HepG2 (cell line): ENCODE data around the gene SATB2. TPM values are rescaled to one million over a fixed set of nuclear protein-coding genes. Genes with fewer than 3 reads are reported as not detected.
A peak's percentile ranks its signal among the peaks of the same experiment; 100 is the strongest.

Experiments
- AKNA ChIP-seq: sonication (generic); formaldehyde crosslinking; IDR thresholded peaks from 2 replicates; pipeline ENCODE4 v1.4.0; 2020; ENCODE audit warnings: missing genetic modification reagents, borderline replicate concordance
- CBX5 ChIP-seq: sonication (generic); formaldehyde crosslinking; IDR thresholded peaks from 2 replicates; pipeline ENCODE4 v1.4.0; 2020; ENCODE audit warnings: missing genetic modification reagents, borderline replicate concordance
- CC2D1A ChIP-seq: sonication (generic); formaldehyde crosslinking; IDR thresholded peaks from 2 replicates; pipeline ENCODE4 v1.8.1; 2023; ENCODE audit warnings: mild to moderate bottlenecking, missing genetic modification reagents
- DR1 ChIP-seq: sonication (generic); formaldehyde crosslinking; IDR thresholded peaks from 2 replicates; pipeline ENCODE4 v1.8.0; 2021; ENCODE audit warnings: mild to moderate bottlenecking, missing genetic modification reagents, inconsistent platforms
- FOXA3 ChIP-seq: IDR thresholded peaks from 2 replicates; pipeline ENCODE4 v1.6.1; 2016; ENCODE audit warnings: missing genetic modification reagents, missing compliant biosample characterization
- GMEB2 ChIP-seq: IDR thresholded peaks from 2 replicates; pipeline ENCODE4 v1.6.1; 2016; ENCODE audit warnings: missing biosample characterization, missing genetic modification reagents, low read depth
- KLF13 ChIP-seq: sonication (generic); formaldehyde crosslinking; IDR thresholded peaks from 2 replicates; pipeline ENCODE4 v1.4.0; 2020; ENCODE audit warnings: mild to moderate bottlenecking, missing genetic modification reagents
- MEIS2 ChIP-seq: sonication (generic); formaldehyde crosslinking; IDR thresholded peaks from 2 replicates; pipeline ENCODE4 v1.9.0; 2021; ENCODE audit warnings: mild to moderate bottlenecking, missing genetic modification reagents
- MXD1 ChIP-seq: sonication (generic); formaldehyde crosslinking; IDR thresholded peaks from 2 replicates; pipeline ENCODE4 v1.4.0; 2020; ENCODE audit warnings: mild to moderate bottlenecking, missing genetic modification reagents
- NCOR1 ChIP-seq: fragments of 200-600 bp; sonication (generic); IDR thresholded peaks from 2 replicates; pipeline ENCODE4 v1.7.0; 2017; ENCODE audit warnings: antibody characterized with exemption, low read length, borderline replicate concordance
- NPAS2 ChIP-seq: sonication (generic); formaldehyde crosslinking; IDR thresholded peaks from 2 replicates; pipeline ENCODE4 v1.8.0; 2022; ENCODE audit warnings: mild to moderate bottlenecking, missing genetic modification reagents, borderline replicate concordance
- RFXAP ChIP-seq: sonication (generic); formaldehyde crosslinking; IDR thresholded peaks from 2 replicates; pipeline ENCODE4 v1.4.0; 2020; ENCODE audit warnings: missing genetic modification reagents, borderline replicate concordance
- RXRA ChIP-seq: sonication (generic); formaldehyde crosslinking; IDR thresholded peaks from 2 replicates; pipeline ENCODE4 v1.5.1; 2020; ENCODE audit warnings: missing genetic modification reagents
- SALL2 ChIP-seq: sonication (generic); formaldehyde crosslinking; IDR thresholded peaks from 2 replicates; pipeline ENCODE4 v1.8.1; 2023; ENCODE audit warnings: mild to moderate bottlenecking, missing genetic modification reagents, inconsistent platforms
- SP1 ChIP-seq, 2 experiments: fragments of 450-650 bp in 1 of 2; sonication (generic) in 1 of 2; formaldehyde crosslinking in 1 of 2; IDR thresholded peaks; 2 replicates each; pipeline versions ENCODE4 v1.4.0 to v1.6.1; 2016 to 2020; ENCODE audit warnings: missing genetic modification reagents in 1 of 2
- SPEN ChIP-seq: sonication (generic); formaldehyde crosslinking; IDR thresholded peaks from 2 replicates; pipeline ENCODE4 v1.5.1; 2020; ENCODE audit warnings: low read depth, mild to moderate bottlenecking, missing genetic modification reagents
- ZBTB37 ChIP-seq: sonication (generic); formaldehyde crosslinking; IDR thresholded peaks from 2 replicates; pipeline ENCODE4 v1.4.0; 2020; ENCODE audit warnings: mild to moderate bottlenecking, missing genetic modification reagents
- ZNF180 ChIP-seq: sonication (generic); formaldehyde crosslinking; IDR thresholded peaks from 2 replicates; pipeline ENCODE4 v1.4.0; 2020; ENCODE audit warnings: low read depth, missing genetic modification reagents, borderline replicate concordance
- ZNF451 ChIP-seq: sonication (generic); formaldehyde crosslinking; IDR thresholded peaks from 2 replicates; pipeline ENCODE4 v1.5.0; 2020; ENCODE audit warnings: mild to moderate bottlenecking, missing genetic modification reagents
- ZNF816 ChIP-seq: sonication (generic); formaldehyde crosslinking; IDR thresholded peaks from 2 replicates; pipeline ENCODE4 v1.8.0; 2022; ENCODE audit warnings: missing genetic modification reagents, mild to moderate bottlenecking, borderline replicate concordance
- ZSCAN25 ChIP-seq: sonication (generic); formaldehyde crosslinking; IDR thresholded peaks from 2 replicates; pipeline ENCODE4 v1.8.0; 2022; ENCODE audit warnings: mild to moderate bottlenecking, missing genetic modification reagents
- polyA plus RNA-seq, 8 experiments: library from polyadenylated mRNA; depleted of rRNA in 3 of 8; stranded (reverse) in 7 of 8; unstranded in 1 of 8; fragments of >200 nt; fragmentation: Illumina TruSeq in 4 of 8; extraction: Trizol in 4 of 8; gene quantifications; 2 replicates each; pipeline versions ENCODE4 v1.2.1 to v1.2.3, GENCODE V29; 2011 to 2016; ENCODE audit warnings: low read depth in 4 of 8, missing spikeins in 1 of 8, mixed read lengths in 1 of 8; ENCODE audit not compliant: insufficient read depth in 1 of 8
- total RNA-seq, 5 experiments: library from RNA; depleted of rRNA; stranded (reverse); fragments of >200 nt; fragmentation: Illumina TruSeq; extraction: Trizol; gene quantifications; 2 replicates each; pipeline ENCODE4 v1.2.3, GENCODE V29; 2016; ENCODE audit warnings: low read depth in 1 of 5

SATB2 gene
- total and polyA plus RNA-seq, 2 of the 13 experiments (the other 11 are each of a cell fraction or from before 2014, with no cell fraction given), result 2.5 to 5.5 TPM

- TF ChIP-seq KLF13, result no peak
- 0 out of 2 replicates have a peak, but pooled peaks have one; percentile 60 for TF ChIP-seq AKNA (CRISPR knock-in tag)
- TF ChIP-seq RXRA (CRISPR knock-in tag), result peak; percentile 85
- TF ChIP-seq ZNF451, result no peak
- TF ChIP-seq CBX5 (CRISPR knock-in tag), result no peak; the same call in 1 of the 2 replicates
- peak; percentile 74 for TF ChIP-seq FOXA3 (CRISPR knock-in tag)
- no peak for TF ChIP-seq NCOR1
- TF ChIP-seq DR1 (CRISPR knock-in tag), result peak; percentile 43; the same call in 1 of the 2 replicates
- TF ChIP-seq ZNF816 (CRISPR knock-in tag), result 0 out of 2 replicates have a peak, but pooled peaks have one; percentile 66
- TF ChIP-seq ZSCAN25 (CRISPR knock-in tag), result peak; percentile 87
- peak; percentile 91 for TF ChIP-seq MEIS2 (CRISPR knock-in tag)
- TF ChIP-seq GMEB2 (CRISPR knock-in tag), result no peak
- TF ChIP-seq CC2D1A (CRISPR knock-in tag), result no peak
- TF ChIP-seq SALL2 (CRISPR knock-in tag), result peak; percentile 94
- TF ChIP-seq ZBTB37, result peak; percentile 47; the same call in 1 of the 2 replicates
- no peak for TF ChIP-seq NPAS2 (CRISPR knock-in tag)
- TF ChIP-seq MXD1, result peak; percentile 81; the same call in 1 of the 2 replicates
- TF ChIP-seq RFXAP, result peak; percentile 79
- no peak for TF ChIP-seq ZNF180 (CRISPR knock-in tag)
- no peak for TF ChIP-seq SP1 (IDR thresholded peaks at IDR 0.05)
- no peak for TF ChIP-seq SP1 (CRISPR knock-in tag; IDR thresholded peaks at IDR 0.05)
- TF ChIP-seq SPEN (CRISPR knock-in tag), result peak; percentile 79
These were observed 2.0 kb downstream of the SATB2 start (continued) for GRCh38 chr2:199455545-199456382.
